CD4-positive, alpha-beta memory T cell (primary cell): Measurements from ENCODE around the gene DEXI. TPM values are rescaled to one million over a fixed set of nuclear protein-coding genes. Genes with fewer than 3 reads are reported as not detected.

ENCODE experiments used
- polyA plus RNA-seq, 2 donors: library from polyadenylated mRNA; unstranded; fragments of 300-500 nt; fragmentation: Illumina TruSeq; gene quantifications; one replicate each; pipeline ENCODE4 v1.2.3, GENCODE V29; 2021
- total RNA-seq, 2 experiments: library from RNA; stranded (reverse); gene quantifications; one replicate each; pipeline ENCODE4 v1.2.3, GENCODE V29; 2021

Gene DEXI
- total and polyA plus RNA-seq, 4 experiments from 2014 or later: 37.9 to 66.3 (median 50.7) TPM

Other genes with a start within 250 kb of the DEXI start
- gene TEKT5, start 247.5 kb downstream of the DEXI start, total RNA-seq: not detected
- gene TEKT5, start 247.5 kb downstream of the DEXI start, polyA plus RNA-seq: not detected
- 10 to 100 TPM; 23.5 to 28.4 TPM for gene NUBP1, start 198.6 kb downstream of the DEXI start, total RNA-seq
- 10 to 100 TPM; 34.3 to 36.2 TPM for gene NUBP1, start 198.6 kb downstream of the DEXI start, polyA plus RNA-seq
- gene TVP23A, start 123.7 kb downstream of the DEXI start, total RNA-seq: not detected
- under 1 TPM in 1 of 2 donors, not detected in 1; 0.18 TPM for gene TVP23A, start 123.7 kb downstream of the DEXI start, polyA plus RNA-seq
- gene CIITA, start 65.3 kb downstream of the DEXI start, total RNA-seq: 1 to 10 TPM; 1.5 to 1.6 TPM
- gene CIITA, start 65.3 kb downstream of the DEXI start, polyA plus RNA-seq: 1 to 10 TPM in 1 of 2 donors, under 1 TPM in 1; 0.08 to 1.6 TPM
- gene CLEC16A, start 2.1 kb upstream of the DEXI start, total RNA-seq: 10 to 100 TPM; 24.8 to 28.4 TPM
- gene CLEC16A, start 2.1 kb upstream of the DEXI start, polyA plus RNA-seq: 10 to 100 TPM in 1 of 2 donors, 1 to 10 TPM in 1; 5.2 to 24.1 TPM